KMS-11 (cell line): ENCODE results near the gene TRIM50.
"Not testable (repeated sequence)": the region's sequence is repeated elsewhere in the genome, so short reads cannot be mapped to it uniquely, and the experiment has no call there.

Source experiments
- H2AFZ ChIP-seq: fragments of 200-600 bp; sonication (generic); 2 replicates; pipeline ENCODE4 v1.6.1; 2016; ENCODE audit warnings: antibody characterized with exemption, mixed run types, low read depth
- H3K27ac ChIP-seq: fragments of 200-600 bp; sonication (generic); 2 replicates; pipeline ENCODE4 v1.6.1; 2016; ENCODE audit warnings: mild to moderate bottlenecking, mixed run types
- H3K27me3 ChIP-seq: fragments of 200-600 bp; sonication (generic); 2 replicates; pipeline ENCODE4 v1.6.1; 2017; ENCODE audit warnings: mild to moderate bottlenecking, low read depth, mixed run types, moderate library complexity; ENCODE audit not compliant: insufficient read depth
- H3K36me3 ChIP-seq: fragments of 200-600 bp; sonication (generic); 2 replicates; pipeline ENCODE4 v1.6.1; 2017; ENCODE audit warnings: mild to moderate bottlenecking, mixed run types; ENCODE audit not compliant: insufficient read depth
- H3K4me1 ChIP-seq: fragments of 200-600 bp; sonication (generic); 2 replicates; pipeline ENCODE4 v1.6.1; 2016; ENCODE audit warnings: mild to moderate bottlenecking, low read depth, mixed run types; ENCODE audit not compliant: poor library complexity, severe bottlenecking
- H3K4me2 ChIP-seq: fragments of 200-600 bp; sonication (generic); 2 replicates; pipeline ENCODE4 v1.7.0; 2016; ENCODE audit warnings: mild to moderate bottlenecking, mixed run types
- H3K4me3 ChIP-seq: fragments of 200-600 bp; sonication (generic); IDR thresholded peaks from 2 replicates; pipeline ENCODE4 v1.6.1; 2017; ENCODE audit warnings: low read depth, low read length, mixed read lengths; ENCODE audit not compliant: insufficient read depth
- H3K79me2 ChIP-seq: fragments of 200-600 bp; sonication (generic); 2 replicates; pipeline ENCODE4 v1.6.1; 2016; ENCODE audit warnings: low read depth, mixed run types; ENCODE audit not compliant: insufficient read depth
- H3K9ac ChIP-seq: fragments of 200-600 bp; sonication (generic); 2 replicates; pipeline ENCODE4 v1.6.1; 2016; ENCODE audit warnings: mild to moderate bottlenecking, mixed run types
- H4K20me1 ChIP-seq: fragments of 200-600 bp; sonication (generic); 2 replicates; pipeline ENCODE4 v1.6.1; 2016; ENCODE audit warnings: mild to moderate bottlenecking, mixed run types; ENCODE audit not compliant: insufficient read depth
- TF ChIP-seq, protein P1 (sequence below): fragments of 200-600 bp; sonication (generic); conservative IDR thresholded peaks from 2 replicates; pipeline ENCODE4 v1.6.1; 2017; ENCODE audit warnings: low read depth, mild to moderate bottlenecking, antibody characterized with exemption, low read length, moderate library complexity, mixed read lengths

TRIM50 gene

GRCh38 chr7:73324081-73324845 is 3.6 kb downstream of the TRIM50 start:
- not testable (repeated sequence) for H3K4me3 ChIP-seq, H3K27ac ChIP-seq, H3K27me3 ChIP-seq, H3K9ac ChIP-seq, H3K4me1 ChIP-seq, H3K36me3 ChIP-seq, H3K79me2 ChIP-seq, H4K20me1 ChIP-seq
- H2AFZ ChIP-seq, result peak overlapping the region; percentile 57
- TF ChIP-seq, protein P1, sequence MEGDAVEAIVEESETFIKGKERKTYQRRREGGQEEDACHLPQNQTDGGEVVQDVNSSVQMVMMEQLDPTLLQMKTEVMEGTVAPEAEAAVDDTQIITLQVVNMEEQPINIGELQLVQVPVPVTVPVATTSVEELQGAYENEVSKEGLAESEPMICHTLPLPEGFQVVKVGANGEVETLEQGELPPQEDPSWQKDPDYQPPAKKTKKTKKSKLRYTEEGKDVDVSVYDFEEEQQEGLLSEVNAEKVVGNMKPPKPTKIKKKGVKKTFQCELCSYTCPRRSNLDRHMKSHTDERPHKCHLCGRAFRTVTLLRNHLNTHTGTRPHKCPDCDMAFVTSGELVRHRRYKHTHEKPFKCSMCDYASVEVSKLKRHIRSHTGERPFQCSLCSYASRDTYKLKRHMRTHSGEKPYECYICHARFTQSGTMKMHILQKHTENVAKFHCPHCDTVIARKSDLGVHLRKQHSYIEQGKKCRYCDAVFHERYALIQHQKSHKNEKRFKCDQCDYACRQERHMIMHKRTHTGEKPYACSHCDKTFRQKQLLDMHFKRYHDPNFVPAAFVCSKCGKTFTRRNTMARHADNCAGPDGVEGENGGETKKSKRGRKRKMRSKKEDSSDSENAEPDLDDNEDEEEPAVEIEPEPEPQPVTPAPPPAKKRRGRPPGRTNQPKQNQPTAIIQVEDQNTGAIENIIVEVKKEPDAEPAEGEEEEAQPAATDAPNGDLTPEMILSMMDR, result peak; percentile 35; the same call in 1 of the 2 replicates
- H3K4me2 ChIP-seq, result peak overlapping the region; percentile 60; the same call in 1 of the 2 replicates

- Histone ChIP-seq H3K4me2 (peak overlapping the region; percentile 60; the same call in 1 of the 2 replicates), H2AFZ (peak overlapping the region; percentile 57)
- H3K9ac ChIP-seq, H3K36me3 ChIP-seq, H3K79me2 ChIP-seq, H3K27me3 ChIP-seq, H3K27ac ChIP-seq, H4K20me1 ChIP-seq, H3K4me3 ChIP-seq, H3K4me1 ChIP-seq: not testable (repeated sequence)
Observed at GRCh38 chr7:73323434-73324080, 4.3 kb downstream of the TRIM50 start.

DNA sequence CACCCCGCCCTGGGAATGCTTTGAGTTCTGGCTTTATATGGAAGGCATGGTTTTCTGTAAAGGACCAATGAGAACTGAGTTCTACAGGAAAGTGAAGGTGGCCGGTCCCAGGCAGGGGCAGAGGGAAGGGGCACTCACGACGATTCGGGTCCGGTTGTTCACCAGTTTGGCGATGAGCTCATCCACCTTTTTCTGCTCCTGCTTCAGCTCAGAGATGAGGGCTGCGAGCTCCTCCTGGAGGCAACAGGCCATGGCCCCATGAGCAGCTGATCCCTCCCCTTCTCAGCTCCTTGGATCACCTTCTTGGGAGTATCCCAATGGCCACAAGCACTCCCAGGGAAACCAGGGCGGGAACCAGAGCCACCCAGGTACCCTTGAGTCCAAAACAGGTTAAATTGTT is 7.9 kb downstream of the TRIM50 start:
- not testable (repeated sequence) for H4K20me1 ChIP-seq, H3K9ac ChIP-seq, H3K36me3 ChIP-seq, H3K79me2 ChIP-seq, H3K27me3 ChIP-seq, H2AFZ ChIP-seq, H3K4me3 ChIP-seq, H3K4me2 ChIP-seq, H3K27ac ChIP-seq, H3K4me1 ChIP-seq

DNA sequence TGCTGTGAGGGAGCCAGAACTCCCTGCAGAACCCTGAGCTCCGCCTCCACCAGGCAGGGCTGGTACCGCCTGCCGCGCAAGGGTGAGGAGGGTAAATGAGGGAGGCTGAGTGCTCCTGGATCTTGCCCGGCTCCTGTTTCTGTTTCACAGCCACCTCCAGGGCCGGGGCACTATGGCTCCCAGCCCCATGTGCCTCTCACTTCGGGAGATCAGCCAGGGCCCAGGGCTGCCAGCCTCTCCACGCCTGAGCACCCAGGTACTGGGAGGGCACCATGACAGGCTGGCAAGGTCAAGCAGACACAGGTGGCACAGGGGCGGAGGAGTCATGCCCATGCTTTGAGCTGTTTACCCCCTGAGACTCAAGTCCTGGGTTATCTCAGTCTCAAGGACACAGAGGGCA is 8.3 kb downstream of the TRIM50 start:
- not testable (repeated sequence) for H3K27ac ChIP-seq, H3K36me3 ChIP-seq, H3K27me3 ChIP-seq, H4K20me1 ChIP-seq, H3K4me3 ChIP-seq, H3K9ac ChIP-seq, H3K4me1 ChIP-seq, H3K79me2 ChIP-seq, H3K4me2 ChIP-seq, H2AFZ ChIP-seq

DNA sequence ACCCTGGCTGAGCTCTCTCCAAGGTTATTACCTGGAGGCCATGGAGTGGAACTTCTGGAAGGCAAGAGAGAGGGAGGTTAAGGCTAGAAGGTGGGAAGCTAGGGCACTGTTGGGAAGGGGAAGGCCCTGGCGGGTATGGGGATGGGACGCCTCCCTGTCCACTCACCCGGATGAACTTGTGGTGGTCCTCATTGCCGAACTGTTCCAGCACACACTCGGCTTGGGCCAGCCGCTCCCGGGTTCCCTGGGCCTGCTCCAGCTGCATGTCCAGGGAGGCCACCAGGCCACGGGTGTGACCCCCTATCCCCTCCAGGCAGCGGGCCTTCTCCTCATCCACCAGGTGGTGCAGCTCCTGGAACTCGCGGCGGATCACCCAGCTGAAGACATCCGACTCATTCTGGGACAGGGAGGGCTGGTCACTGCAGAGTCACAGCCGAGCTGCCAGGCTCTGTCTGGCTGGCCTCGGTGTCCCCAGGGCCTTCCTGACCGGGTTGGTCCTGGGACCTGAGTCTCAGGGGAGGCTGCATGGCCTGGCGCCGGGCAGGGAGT is 9.2 kb downstream of the TRIM50 start:
- H3K4me1 ChIP-seq, H3K36me3 ChIP-seq, H3K79me2 ChIP-seq, H4K20me1 ChIP-seq, H3K27me3 ChIP-seq, H3K4me2 ChIP-seq, H2AFZ ChIP-seq, H3K9ac ChIP-seq, H3K27ac ChIP-seq, H3K4me3 ChIP-seq: not testable (repeated sequence)

DNA sequence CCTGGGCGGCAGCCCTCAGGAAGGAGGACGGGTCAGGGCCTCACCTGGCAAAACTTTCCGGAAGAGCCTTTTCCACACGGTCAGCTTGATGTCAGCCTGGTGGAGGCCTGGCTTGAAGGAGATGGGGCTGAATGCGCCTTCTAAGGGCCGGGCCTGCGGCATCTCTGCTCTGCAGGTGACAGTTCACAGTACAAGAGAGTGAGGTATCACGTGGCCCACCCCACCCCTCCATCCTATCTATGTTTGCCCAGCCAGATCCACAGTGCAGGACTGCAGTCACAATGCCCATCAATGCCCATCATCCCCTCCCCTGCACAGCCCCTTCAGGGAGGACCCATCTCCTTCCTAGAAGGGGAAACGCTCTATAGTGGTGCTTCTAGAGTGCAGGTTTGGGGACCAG is 11.4 kb downstream of the TRIM50 start:
- Histone ChIP-seq H2AFZ (no peak overlapping the region), H3K27ac (no peak overlapping the region), H3K4me3 (no peak overlapping the region), H3K9ac (no peak overlapping the region), H3K4me2 (no peak overlapping the region), H3K79me2 (no peaks in the 10 kb centered on the region), H3K27me3 (no peaks in the 10 kb centered on the region), H3K4me1 (no peaks in the 10 kb centered on the region), H3K36me3 (no peaks in the 10 kb centered on the region), H4K20me1 (no peaks in the 10 kb centered on the region)
- TF ChIP-seq, protein P1, result no peak
